Erythroblast (primary cell): ENCODE measurements around the gene PEX11G.
A peak's percentile ranks its signal among the peaks of the same experiment; 100 is the strongest.

ENCODE experiments used
- GATA1 ChIP-seq: IDR thresholded peaks from 2 replicates; pipeline ENCODE4 v1.6.1; 2011; ENCODE audit warnings: low read depth, mild to moderate bottlenecking, control low read depth, low read length, moderate library complexity
- POLR2A ChIP-seq: IDR thresholded peaks from 2 replicates; pipeline ENCODE4 v1.6.1; 2011; ENCODE audit warnings: mild to moderate bottlenecking, low read length

- peak; percentile 20 for TF ChIP-seq POLR2A
- TF ChIP-seq GATA1: no peak
These were observed 46.5 kb upstream of the PEX11G start, which contains the start of gene PNPLA6 for GRCh38 chr19:7535047-7535997.
